HTR-8/SVneo (cell line): ENCODE data around the gene ADGRL1.

Experiments
- DNase-seq: peaks from one replicate; pipeline ENCODE4 v3.0.0; 2011; ENCODE audit warnings: low spot score, mixed read lengths; ENCODE audit not compliant: insufficient read length
- FAIRE-seq: peaks from 2 replicates; lab custom pipeline; 2011; peaks lifted over from hg19 to GRCh38; lab: Jason Lieb, UNC

The ADGRL1 gene

GRCh38 chr19:14101003-14101545, 104.9 kb downstream of the ADGRL1 start:
- no peak for FAIRE-seq
- DNase-seq: no peak
